Measurements from ENCODE around the gene SOD2.
"Not testable (repeated sequence)": the region's sequence is repeated elsewhere in the genome, so short reads cannot be mapped to it uniquely, and the experiment has no call there.

The SOD2 gene

GRCh38 chr6:159693128-159693893, at the start of gene SOD2:
Gene SOD2, minus strand, starts transcription at chr6:159693241. Its CDS starts 74 bp downstream, at chr6:159693167.
- DNase-seq (ENCODE audit: low read depth in 2 of 2), result peak; percentile 66 to 67

DNA sequence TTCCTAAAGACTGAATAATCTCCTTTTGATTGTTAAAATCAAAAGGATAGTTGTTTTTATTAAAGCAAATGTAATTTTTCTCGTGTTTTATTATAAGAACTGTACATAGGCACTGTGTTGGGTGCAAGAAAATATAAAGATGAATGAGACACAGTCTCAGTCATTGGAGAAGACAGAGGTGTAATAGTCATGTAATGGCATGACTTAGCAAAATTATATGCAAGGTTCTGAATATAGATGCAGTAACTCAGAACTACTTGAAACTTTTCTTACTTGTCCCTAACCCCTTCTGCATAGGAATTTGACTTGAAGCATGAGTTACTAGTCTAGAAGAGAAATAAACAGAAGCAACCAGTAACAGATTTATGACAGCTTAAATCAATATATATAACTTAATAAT, 49.1 kb upstream of the SOD2 start:
- no peak for DNase-seq (ENCODE audit: low read depth in 2 of 2)

DNA sequence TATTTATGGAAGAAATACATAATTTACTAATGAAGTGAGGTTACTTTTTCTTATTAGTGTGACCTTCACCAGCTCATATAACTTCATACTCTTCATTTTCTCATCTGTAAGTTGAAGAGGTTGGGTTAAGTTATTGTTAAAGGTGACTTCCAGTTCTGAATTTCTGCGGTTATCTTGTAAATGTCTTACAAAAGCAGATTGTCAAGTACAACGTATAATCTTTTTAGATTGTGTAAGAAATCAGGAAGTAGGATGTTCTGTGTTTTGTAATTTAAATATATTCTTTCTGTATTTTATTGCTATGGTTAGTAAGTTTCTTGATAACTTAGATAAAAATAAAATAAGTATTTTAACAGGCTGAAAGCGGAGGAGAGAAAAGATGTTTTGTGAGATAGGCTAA, 46.3 kb upstream of the SOD2 start:
- no peak for DNase-seq (ENCODE audit: low read depth in 2 of 2)

GRCh38 chr6:159736908-159737307, 43.9 kb upstream of the SOD2 start:
- DNase-seq (ENCODE audit: low read depth in 2 of 2), result no peak

DNA sequence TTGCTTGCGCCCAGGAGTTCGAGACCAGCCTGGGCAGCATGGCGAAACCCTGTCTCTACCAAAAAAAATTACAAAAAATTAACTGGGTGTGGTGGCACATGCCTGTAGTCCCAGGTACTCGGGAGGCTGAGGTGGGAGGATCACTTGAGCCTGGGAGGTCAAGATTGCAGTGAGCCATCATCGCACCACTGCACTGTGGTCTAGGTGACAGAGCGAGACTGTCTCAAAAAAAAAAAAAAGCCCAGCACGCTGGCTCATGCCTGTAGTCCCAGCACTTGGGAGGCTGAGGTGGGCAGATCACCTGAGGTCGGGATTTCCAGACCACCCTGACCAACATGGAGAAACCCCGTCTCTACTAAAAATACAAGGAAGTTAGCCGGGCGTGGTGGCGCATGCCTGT, 40.4 kb upstream of the SOD2 start:
- not testable (repeated sequence) for DNase-seq (ENCODE audit: low read depth in 2 of 2)

DNA sequence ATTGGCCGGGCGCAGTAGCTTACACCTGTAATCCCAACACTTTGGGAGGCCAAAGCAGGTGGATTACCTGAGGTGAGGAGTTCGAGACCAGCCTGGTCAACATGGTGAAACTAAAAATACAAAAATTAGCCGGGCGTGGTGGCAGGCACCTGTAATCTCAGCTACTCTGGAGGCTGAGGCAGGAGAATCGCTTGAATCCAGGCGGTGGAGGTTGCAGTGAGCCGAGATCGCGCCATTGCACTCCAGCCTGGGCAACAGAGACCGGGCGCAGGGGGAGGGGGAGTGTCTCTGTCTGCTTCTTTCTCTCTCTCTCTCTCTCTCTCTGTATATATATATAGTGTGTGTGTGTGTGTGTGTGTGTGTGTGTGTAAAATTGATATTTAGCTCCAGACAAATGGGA, 39.5 kb upstream of the SOD2 start:
- DNase-seq (ENCODE audit: low read depth in 2 of 2), result not testable (repeated sequence)

DNA sequence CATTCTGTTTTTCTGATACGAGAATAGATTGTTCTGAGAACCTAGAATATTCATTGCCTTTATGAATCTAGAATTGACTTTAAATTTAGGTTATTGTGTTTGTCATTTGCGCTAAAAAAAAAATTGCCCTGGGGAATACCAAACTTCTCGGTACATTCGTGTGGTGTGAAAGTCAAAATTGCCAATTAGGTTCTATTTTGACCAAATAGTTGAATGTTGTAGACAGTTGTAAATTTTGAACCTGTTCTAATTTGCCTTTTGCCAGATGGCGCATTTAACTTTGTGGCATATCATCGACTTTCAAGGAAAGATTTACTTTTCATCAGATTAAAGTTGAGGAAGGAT, 37.3 kb upstream of the SOD2 start:
- no peak for DNase-seq (ENCODE audit: low read depth in 2 of 2)

- no peak for DNase-seq (ENCODE audit: low read depth in 2 of 2)
Observed at GRCh38 chr6:159729598-159730331, 36.7 kb upstream of the SOD2 start.

- no peak for DNase-seq (ENCODE audit: low read depth in 2 of 2)
Observed at GRCh38 chr6:159728531-159728964, 35.5 kb upstream of the SOD2 start.

GRCh38 chr6:159727717-159728445, 34.8 kb upstream of the SOD2 start:
- no peak for DNase-seq (ENCODE audit: low read depth in 2 of 2)

DNA sequence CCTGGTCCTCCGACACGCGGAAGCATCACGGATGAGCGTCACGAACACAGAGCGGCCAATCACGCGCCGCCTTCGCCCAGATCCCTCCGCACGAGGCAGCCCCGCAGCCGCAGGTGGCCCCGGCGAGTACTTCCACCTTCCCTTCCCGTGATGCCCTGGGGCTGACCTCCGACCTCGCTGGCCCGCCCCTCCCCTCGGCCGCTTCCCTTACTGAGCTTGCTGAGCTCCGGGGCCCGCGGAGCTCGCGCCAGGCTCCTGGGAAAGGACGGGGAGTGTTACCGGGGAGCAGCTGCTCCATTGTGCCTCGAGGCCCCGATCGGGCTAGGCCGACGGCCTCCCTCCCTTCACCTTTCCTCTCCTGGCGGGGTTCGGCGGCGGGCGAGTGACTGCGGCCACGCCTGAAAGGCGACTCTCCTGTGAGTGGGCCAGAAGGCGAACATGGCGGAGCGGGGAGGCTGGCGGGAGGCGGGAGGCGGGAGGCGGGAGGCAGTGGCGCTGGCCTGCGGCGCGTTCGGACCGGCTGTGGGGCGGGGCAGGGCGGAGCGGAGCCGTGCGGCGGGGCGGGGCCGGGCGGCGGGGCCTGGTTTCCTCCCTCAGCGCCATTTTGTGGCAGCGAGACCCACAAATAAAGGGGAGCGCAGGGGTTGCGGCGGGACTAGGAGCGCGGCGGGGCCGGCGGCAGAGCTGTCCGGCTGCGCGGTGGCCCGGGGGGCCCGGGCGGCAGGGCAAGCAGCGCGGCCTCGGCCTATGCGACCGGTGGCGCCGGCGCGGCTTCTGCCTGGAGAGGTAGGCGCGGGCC, 34.1 kb upstream of the SOD2 start, which contains the start of gene WTAP:
Gene WTAP (plus strand): TSS at position 589 of the 799 bp plus-strand sequence. CDS start 8,760 bp downstream, outside the sequence.
- DNase-seq (ENCODE audit: low read depth in 2 of 2), result peak; percentile 92 to 94

DNA sequence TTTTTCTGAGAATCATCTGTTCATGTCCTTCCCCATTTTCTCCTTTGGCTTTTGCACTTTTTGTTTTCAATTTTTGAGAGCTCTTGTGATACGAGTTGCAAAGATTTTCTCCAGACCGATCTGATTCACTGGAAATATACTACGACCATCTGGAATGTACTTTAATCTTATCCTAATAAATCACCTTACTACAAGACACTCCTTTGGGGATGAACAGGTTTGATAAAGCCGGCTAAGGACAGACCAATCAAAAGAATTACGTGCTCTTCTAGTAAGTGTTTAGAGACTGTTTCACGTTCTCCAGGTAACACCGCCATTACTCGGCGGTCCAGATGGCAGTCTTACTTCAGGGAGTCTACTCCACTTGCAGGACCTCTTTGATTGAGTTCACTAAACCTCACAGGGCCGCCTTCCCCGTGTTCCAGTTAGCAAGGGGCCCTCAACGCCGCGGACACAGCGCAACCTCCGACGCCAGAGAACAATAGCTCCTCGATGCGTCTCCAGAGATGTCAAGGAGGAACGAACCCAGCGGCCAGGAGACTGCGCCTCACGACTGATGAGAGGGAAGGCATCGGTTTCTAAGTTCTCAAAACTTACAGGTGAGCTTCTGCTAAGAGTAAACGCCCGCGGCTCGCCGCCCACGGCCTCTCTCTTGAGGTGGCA, 33.3 kb upstream of the SOD2 start:
- no peak for DNase-seq (ENCODE audit: low read depth in 2 of 2)

- not testable (repeated sequence) for DNase-seq (ENCODE audit: low read depth in 2 of 2)
Observed at GRCh38 chr6:159725208-159725607, 32.2 kb upstream of the SOD2 start.

GRCh38 chr6:159724778-159725177, 31.7 kb upstream of the SOD2 start:
- DNase-seq (ENCODE audit: low read depth in 2 of 2), result no peak

- DNase-seq (ENCODE audit: low read depth in 2 of 2), result no peak
Observed at GRCh38 chr6:159723259-159723658, 30.2 kb upstream of the SOD2 start.

GRCh38 chr6:159722655-159723054, 29.6 kb upstream of the SOD2 start:
- no peak for DNase-seq (ENCODE audit: low read depth in 2 of 2)

DNA sequence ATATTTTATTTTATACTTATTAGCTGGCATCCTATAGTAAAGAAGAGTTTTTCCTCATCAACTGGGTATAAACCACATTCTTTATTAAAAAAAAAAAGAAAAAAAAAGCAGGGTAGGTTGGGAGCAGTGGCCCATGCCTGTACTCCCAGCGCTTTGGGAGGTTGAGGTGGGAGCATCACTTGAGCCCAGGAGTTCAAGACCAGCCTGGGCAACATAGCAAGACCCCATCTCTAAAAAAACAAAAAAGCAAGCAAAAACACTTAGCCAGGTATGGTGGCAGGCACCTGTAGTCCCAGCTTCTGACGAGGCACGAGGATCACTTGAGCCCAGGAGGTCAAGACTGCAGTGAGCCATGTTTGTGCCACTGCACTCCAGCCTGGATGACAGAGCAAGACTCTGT, 28.9 kb upstream of the SOD2 start:
- DNase-seq (ENCODE audit: low read depth in 2 of 2), result not testable (repeated sequence)

DNA sequence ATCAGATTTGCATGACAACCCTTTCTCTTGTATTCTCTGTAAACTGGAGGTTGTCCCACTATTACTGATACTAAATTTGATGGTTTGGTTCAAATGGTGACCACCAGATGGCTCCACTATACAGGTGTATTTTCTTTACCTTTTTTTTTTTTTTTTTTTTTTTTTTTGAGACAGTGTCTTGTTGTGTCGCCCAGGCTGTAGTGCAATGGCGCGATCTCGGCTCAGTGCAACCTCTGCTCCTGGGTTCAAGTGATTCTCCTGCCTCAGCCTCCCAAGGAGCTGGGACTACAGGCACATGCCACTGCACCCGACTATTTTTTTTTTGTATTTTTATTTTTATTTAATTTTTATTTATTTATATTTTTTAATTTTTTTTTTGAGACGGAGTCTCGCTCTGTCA, 27.7 kb upstream of the SOD2 start:
- no peak for DNase-seq (ENCODE audit: low read depth in 2 of 2)

DNA sequence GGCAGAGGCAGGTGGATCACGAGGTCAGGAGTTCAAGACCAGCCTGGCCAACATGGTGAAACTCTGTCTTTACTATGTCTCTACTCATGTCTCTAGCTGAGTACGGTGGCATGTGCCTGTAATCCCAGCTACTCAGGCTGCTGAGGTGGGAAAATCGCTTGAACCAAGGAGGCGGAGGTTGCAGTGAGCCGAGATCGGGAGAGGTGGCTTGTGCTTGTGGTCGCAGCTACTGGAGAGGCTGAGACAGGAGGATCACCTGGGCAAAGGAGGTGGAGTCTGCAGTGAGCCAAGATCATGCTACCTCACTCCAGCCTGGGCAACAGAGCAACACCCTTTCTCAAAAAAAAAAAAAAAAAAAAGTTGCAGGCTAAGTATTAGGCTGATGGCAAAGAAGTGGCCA, 26.2 kb upstream of the SOD2 start:
- no peak for DNase-seq (ENCODE audit: low read depth in 2 of 2)

GRCh38 chr6:159718634-159719033, 25.6 kb upstream of the SOD2 start:
- DNase-seq (ENCODE audit: low read depth in 2 of 2), result no peak
